GM04503 (cell line): ENCODE data around the gene OR2A5.
A peak's percentile ranks its signal among the peaks of the same experiment; 100 is the strongest.
"Not testable (repeated sequence)": the region's sequence is repeated elsewhere in the genome, so short reads cannot be mapped to it uniquely, and the experiment has no call there.

Experiments
- DNase-seq: peaks from one replicate; pipeline ENCODE4 v3.0.0-alpha.2; 2012; ENCODE audit warnings: low read depth

Gene OR2A5, protein sequence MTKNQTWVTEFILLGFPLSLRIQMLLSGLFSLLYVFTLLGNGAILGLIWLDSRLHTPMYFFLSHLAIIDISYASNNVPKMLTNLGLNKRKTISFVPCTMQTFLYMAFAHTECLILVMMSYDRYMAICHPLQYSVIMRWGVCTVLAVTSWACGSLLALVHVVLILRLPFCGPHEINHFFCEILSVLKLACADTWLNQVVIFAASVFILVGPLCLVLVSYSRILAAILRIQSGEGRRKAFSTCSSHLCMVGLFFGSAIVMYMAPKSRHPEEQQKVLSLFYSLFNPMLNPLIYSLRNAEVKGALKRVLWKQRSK

DNA sequence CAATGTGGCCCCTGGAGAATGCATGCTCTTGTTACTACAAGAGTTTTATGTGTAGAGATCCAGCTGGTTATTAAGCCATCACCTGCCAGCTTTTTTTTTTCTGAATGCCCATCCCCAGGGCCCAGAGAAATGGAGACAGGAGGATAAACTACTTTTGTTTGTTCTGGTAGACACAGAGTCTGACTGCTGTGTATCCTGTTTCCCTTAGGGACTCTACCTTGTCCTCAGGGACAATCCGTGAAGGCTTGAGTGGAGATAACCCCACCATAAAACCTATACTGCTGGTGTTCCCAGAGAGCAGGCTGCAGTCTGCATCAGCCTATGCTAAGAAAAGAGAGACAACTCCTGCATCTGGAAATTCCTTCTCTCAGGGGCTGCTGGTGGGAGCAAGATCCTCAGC is at the start of gene OR2A5:
OR2A5 (plus strand) TSS at position 301 of the 400 bp plus-strand sequence. CDS start 1,454 bp downstream, outside the sequence.
- no peak for DNase-seq

DNA sequence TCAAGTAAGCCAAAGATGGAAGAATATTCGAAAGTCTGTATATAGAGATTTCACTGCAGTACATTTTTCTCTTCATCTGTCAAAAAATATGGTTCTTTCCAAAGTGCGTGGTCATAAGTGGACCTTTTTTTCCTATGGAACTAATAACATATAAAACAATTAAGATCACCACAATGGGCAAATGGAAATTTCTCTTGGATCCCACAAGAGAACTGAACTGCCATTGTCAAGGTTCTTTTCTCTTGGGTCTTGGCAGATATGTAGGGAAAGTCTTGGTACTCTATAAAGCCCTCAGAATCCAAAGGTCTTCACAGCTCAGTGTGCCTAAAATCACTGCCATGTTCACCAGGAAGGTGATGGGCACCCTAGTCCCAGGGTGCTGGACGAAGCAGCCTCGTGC is 48.7 kb upstream of the OR2A5 start, which contains the start of gene OR6B1:
OR6B1 (plus strand) TSS at position 301 of the 400 bp plus-strand sequence. CDS start 3,677 bp downstream, outside the sequence.
- no peak for DNase-seq

DNA sequence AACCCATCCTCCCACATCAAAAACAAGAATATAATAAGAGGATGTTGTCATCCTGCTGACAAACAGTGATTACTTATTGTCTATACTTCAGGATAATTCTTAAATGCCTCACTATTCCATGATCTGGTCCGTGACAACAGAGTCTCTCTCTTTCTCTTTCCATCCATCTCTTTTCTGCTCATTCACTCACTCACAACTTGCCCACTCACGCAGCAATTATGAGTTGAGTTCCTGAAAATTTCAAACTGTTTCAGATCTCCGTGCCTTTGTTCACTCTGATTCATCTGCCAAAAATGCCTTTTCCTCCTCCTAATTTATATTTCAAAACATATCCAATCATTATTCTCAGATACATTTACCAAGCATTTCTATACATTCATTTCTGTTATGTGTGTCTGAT is 47.2 kb upstream of the OR2A5 start:
- DNase-seq, result no peak

DNA sequence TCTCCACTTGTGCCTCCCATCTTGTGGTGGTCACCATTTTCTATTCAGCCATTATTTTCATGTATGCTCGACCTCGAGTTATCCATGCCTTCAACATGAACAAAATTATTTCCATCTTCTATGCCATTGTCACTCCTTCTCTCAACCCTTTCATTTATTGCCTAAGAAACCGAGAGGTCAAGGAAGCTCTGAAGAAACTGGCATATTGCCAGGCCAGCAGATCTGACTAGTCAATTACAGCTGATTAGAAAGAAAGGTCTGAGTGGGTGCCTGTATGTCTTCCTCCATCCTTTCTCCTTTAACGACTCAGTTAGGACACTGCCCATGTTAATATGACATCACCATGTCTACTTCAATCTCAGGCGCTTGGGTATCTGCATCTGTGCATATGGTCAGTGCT is 44.0 kb upstream of the OR2A5 start:
- DNase-seq, result no peak

DNA sequence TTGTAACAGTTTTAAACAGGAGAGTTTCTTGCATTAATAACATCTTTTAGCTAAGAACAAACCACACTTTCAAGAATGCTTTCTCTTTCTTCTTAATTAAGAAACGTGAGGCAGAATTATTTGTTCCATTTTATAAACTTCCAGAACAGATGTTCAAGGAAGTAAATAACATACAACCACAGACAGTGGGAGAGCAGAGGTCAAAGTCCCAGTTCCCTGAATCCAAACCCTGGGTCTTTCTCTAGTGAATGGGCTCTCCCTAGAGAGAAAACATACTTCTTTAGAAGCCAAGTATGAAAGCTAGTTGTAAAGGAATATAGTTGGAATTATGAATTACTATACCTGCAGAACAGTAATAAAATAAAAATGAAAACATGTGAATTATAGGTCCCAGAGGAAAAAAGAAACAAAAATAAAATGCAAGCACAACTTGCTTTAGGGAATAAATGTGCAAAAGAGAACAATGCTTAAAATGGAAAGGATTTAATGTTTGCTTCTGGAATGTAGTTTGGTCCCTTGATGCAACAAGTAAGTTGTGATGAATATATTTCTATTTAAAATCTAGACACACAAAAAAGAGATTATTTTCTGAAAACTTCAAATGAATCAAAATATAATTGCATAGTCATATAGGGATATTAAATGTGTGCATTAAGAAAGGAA is 42.6 kb upstream of the OR2A5 start:
- no peak for DNase-seq

DNA sequence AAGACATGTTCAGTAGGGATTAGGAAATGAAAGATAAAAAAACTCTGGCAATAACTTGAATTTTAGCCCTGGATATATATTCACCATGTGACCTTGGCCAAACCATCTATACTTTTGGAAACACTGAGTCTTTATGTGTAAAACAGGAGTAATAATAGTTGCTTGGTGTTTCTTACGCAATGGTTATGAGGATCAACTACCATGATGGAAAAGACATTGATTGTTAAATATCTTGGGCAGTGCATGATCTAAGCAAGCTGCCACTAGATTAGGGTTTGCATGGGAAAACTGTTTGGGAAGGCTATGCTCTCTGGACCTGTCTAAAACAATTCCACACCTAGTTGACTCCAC is 42.1 kb upstream of the OR2A5 start:
- DNase-seq, result no peak

DNA sequence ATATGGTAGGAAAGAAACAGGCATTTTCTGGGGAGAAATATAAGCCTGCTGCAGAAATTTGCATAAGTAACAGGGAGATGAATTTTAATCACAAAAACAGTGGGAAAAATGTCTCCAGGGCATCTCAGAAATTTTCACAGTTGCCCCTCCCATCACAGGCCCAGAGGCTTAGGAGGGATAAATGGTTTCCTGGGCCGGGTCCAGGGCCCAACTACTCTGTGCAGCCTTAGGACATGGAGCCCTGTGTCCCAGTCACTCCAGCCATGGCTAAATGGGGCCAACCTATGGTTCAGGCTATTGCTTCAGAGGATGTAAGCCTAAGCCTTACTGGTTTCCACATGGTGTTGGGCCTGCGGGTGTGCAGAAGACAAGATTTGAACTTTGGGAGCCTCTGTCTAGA is 39.4 kb upstream of the OR2A5 start:
- DNase-seq, result no peak

DNA sequence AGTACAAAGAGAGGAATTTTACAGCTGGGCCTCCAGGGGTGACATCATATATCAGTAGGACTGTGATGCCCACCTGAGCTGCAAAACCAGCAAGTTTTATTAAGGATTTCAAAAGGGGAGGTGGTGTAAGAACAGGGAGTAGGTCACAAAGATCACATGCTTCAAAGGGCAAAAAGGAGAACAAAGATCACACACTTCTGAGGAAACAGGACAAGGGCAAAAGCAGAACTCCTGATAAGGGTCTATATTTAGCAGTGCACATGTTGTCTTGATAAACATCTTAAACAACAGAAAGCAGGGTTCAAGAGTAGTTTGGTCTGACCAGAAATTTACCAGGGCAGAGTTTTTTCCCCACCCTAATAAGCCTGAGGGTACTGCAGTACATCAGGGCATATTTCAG is 38.7 kb upstream of the OR2A5 start:
- DNase-seq, result not testable (repeated sequence)

DNA sequence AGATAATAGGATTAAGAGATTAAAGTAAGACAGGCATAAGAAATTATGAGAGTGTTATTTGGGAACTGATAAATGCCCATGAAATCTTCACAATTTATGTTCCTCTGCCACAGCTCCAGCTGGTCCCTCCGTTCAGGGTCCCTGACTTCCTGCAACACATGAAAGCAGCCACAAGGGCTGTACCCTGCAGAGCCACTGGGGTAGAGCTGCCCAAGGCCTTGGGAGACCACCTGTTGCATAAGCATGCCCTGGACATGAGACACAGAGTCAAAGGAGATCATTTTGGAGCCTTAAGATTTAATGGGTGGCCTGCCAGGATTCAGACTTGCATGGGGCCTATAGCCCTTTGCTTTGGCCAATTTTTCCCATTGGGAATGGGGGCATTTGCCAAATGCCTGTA is 37.9 kb upstream of the OR2A5 start:
- not testable (repeated sequence) for DNase-seq

DNA sequence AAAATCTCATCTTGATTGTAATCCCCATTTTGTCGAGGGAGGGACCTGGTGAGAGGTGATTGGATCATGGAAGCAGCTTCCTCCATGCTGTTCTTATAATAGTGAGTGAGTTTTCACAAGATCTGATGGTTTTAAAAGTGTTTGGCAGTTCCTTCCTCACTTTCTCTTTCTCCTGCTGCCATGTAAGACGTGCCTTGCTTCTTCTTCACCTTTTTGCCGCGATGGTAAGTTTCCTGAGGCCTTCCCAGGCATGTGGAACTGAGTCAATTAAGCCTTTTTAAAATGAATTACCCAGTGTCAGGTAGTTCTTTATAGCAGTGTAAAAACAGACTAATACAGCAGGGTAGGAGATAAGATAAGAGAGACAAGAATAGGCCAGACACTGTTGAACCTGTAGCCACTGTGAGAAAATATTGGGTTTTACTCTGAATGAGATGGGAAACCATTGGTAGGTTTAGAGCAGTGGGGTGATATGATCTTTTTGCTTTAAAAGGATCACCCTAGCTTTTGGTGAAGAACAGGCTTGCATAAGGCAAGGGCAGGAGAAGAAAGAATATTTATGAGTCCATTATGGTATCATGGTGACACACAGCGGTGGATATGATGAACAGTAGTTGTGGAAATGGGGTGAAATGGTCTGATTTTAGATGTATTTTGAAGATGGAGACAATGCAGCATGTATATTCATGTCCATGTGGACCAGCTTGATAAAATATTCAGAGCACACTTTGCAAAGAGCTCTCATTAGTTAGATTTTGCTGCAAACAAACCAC is 37.1 kb upstream of the OR2A5 start:
- DNase-seq, result no peak

DNA sequence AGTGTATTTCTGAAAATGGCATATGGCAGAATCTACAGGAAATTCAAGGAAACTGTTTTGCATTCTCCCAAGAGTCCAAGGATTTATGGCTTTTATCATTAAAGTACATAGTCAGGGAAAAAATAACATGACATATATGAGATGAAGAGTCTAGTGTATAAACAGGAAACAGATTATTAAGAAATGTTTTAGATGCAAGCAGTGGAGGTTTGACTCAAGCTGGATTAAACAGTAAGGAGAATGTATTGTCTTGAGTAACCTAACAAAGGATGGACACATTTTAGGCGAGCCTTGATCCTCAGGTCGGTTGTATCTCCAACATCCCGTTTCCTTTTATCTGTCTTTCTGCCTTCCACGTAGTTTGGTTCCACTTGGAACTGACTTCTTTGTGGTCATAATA is 30.7 kb upstream of the OR2A5 start:
- DNase-seq, result no peak

DNA sequence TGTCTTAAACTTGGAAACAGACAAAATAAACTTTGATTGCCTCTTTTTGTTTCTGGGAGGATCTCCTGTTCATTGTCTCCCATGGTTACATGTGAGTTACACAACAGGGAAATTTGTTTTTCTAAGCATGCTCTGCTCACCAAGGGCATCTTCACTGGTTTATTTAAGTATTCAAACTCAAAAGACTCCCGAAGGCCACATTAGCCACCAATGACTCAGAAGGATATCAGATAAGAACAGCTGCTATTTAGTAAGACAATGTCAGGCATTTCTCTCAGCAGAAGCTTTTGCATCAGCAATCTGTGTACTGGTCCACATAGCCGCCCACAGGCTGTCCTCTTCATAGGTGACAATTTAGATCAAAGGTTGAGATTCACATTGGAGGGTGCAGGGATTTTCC is 29.3 kb upstream of the OR2A5 start:
- peak; percentile 50 for DNase-seq

DNA sequence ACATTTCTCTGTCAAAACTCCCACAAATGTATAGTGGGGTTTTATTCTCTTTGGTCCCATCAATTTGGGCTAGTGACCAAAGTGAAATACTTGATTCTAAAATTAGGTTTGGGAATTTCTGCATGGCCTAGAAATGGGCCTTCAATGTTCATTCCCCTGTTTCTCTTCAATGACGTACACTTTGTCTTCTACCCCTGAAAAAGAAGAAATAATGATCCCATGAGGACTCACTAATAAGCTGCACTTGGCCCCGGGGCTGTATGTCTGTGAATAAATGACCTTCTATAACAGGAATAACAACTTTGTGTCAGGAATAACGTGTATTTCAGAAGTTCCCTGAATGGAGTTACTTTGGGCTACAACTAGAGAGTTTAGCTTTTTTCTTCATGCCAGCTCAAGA is 28.4 kb upstream of the OR2A5 start:
- DNase-seq, result no peak

DNA sequence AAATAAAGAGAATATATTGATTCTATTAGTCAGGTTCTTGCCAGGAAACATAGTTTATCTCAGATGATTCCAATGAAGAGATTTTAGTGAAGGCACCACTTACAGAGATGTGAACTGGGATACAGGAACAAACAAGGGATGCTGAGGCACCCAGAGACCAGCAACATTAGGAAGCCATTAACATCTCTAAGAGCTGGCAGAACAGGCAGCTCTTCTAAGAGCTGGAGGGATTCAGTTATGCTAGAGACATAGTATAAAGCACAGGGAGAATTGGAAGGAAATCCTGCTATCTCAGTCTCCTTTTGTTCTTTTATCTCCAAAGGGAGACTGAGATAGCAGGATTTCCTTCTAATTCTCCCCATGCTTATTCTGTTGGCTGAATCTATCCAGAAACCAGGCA is 26.6 kb upstream of the OR2A5 start:
- no peak for DNase-seq

DNA sequence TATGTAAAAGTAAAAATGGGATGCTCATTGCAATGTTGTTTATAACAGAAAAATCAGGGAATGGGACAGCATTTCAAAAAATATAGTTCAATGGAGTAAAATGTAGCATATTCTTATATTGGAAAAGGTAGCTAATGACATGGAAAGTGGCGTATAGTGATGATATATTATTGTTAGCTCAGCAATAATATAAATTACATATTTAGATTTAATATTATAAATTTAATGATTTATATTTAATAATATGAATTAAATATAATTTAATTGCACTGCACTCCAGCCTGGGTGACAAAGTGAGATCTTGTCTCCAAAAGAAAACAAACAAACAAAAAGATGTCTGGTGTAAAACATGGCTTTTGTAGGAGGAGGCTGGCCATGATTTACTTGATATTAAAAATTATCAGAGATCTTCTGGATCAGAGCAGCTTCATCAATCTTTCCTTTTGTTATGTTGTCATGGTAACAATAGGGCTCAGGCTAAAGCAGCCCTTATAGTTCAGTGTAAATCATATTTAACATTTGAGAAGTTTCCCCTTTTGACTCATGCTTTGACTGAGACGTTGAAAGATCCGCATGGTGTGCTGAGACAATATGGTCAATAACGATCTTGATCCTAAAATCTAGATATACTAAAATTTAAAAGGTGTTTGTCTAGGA is 25.4 kb upstream of the OR2A5 start:
- no peak for DNase-seq

DNA sequence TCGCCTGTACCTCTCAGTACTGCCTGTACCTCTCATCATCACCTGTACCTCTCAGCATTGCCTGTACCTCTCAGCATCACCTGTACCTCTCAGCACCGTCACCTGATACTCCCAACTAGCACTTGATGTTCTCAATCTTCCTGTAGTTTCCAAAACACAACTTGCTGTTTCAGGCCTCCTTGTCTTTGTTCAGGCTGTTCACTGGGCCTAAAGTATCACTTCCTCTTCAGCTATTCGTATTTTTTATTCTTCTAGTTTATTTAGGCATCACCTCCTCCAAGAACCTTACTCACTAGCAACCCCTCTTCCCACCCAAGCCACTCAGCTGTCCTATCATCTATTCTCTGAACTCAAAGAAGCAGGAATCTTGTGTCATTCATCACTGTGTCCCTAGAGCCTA is 24.5 kb upstream of the OR2A5 start:
- no peak for DNase-seq

DNA sequence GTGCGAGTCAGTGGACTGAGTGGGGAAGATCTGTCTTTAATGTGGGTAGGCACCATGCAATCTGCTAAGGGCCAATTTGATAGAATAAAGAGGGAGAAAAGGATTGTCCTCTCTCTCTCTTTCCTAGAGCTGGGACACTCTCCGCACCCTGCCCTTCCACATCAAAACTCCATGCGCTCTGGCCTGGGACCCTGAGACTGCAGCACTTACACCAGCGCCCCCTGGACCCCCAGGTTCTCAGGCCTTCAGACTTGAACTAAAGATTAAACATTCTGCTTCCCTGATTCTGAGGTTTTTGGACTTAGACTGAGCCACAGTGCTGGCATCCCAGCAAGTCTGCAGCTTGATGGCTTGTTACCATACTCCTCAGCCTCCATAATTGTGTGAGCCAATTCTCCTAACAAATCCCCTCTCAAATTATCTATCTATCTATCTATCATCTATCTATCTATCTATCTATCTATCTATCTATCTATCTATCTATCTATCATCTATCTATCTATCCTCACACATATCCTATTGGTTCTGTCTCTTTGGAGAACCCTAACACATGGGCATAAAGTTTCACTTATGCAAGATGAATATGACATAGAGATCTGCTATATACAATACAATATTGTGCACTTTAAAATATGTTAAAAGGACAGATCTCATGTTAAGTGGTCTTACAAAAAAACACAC is 22.4 kb upstream of the OR2A5 start:
- no peak for DNase-seq

DNA sequence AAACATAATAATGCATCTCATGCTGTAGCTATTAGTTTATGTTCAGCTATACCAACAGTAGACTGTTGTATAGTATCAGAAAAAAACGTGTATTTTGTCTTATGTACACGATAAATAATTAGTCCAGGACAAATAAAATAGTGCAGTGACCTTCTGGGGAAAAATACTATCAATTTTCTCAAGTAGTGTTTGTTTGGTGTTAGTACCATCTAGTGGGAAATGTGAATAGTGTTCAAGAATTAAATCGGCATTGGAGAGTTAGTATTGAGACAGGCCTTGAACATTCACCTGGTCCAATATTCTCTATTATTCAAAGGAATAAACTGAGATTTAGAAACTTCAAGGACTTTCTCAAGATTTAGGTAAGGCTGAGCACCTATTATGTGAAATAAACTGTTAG is 21.7 kb upstream of the OR2A5 start:
- DNase-seq, result no peak

DNA sequence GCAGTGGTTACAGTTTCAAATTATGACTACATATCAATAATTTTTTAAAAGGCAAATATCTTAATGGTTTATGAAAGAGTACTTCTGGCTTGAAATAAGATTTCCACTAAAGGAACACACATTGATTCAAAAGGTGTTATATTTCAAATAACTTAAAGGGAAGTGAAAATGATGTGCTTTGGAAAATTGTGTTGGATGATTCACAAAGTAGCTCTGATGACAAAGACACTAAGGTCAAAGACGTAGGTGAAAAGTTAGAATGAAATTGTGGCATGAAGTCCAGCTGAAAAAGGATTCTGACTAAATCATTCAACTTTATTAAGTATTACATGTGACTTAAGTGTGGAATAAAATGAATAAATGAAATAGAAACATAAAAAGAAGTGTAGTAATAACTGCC is 20.8 kb upstream of the OR2A5 start:
- DNase-seq, result no peak

DNA sequence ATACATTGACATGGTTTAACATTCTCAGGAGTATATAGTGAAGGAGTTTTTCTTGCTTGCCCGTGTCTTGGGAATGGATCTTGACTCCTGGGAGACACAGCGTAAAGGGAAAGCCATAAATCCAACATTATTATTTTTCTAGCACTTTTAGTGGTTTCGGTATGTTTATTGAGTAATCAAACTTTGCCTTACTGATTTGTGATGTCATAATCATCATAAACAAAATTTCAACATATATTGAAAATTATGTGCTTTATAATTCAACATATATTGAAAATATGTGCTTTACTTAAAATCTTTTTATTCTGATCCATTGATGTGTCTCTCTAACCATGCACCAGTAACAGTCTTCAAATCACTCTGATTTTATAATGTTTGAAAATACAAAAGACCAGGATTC is 20.2 kb upstream of the OR2A5 start:
- no peak for DNase-seq

DNA sequence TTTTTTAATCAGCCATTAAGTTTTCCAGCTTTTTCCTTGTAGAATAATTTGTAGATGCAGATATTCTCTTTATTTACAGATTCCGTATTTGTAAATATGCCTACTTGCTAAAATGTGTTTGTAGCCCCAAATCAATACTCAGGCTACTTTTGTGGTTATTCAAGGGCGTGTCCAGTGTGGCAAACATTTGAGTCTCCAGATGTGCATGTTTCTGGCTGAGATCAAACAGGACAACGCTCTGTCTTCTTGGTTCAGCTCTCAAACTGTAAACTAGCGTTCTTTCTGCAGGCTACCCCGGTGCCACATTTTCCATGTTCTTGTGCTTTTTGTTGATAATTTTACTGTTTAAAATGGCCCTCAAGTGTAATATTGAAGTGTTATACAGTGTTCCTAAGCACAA is 16.2 kb upstream of the OR2A5 start:
- no peak for DNase-seq
